HCT116 (cell line): ENCODE measurements around the gene CTDSP1. TPM values are rescaled to one million over a fixed set of nuclear protein-coding genes. Genes with fewer than 3 reads are reported as not detected.

Experiments
- ATAC-seq: fragments of 200-7000 bp; cut with Tn5 transposase; 2 replicates; pipeline ENCODE4 v1.9.1; 2020; ENCODE audit warnings: mild to moderate bottlenecking, moderate library complexity
- BruUV-seq: library from RNA; stranded (reverse); fragments of 400-500 nt; replicated peaks from 2 replicates; lab custom pipeline; 2021; lab: Mats Ljungman, UMichigan
- CTCF ChIA-PET: fragments of 300-600 bp; sonication (Branson Sonifier 250); formaldehyde crosslinking; loops from one replicate; lab custom pipeline; 2021; ENCODE audit warnings: antibody characterized with exemption; lab: Charles Lee
- POLR2A ChIA-PET: fragments of 300-600, 350-600 bp; sonication (Branson Sonifier 250); formaldehyde crosslinking; loops from one replicate; lab custom pipeline; 2021; ENCODE audit warnings: antibody characterized with exemption; lab: Charles Lee
- RAD21 ChIA-PET, 2 experiments: fragments of 300-600 bp; sonication (Branson Sonifier 250); formaldehyde crosslinking; loops; one replicate each; lab custom pipeline; 2023; ENCODE audit warnings: low total read pairs in 2 of 2; ENCODE audit not compliant: uncharacterized antibody in 2 of 2, unreplicated experiment in 2 of 2, low non-redundant PET in 1 of 2; lab: Charles Lee
- DNase-seq: peaks from one replicate; pipeline ENCODE4 v3.0.0-alpha.2; 2010; ENCODE audit warnings: low read depth, low spot score
- H2AFZ ChIP-seq: fragments of 200-600 bp; shearing (Covaris generic), sonication (generic); 2 replicates; pipeline ENCODE4 v1.6.1; 2017; ENCODE audit warnings: low read depth, mixed run types, mixed read lengths, antibody characterized with exemption, low read length; ENCODE audit not compliant: poor library complexity, severe bottlenecking
- H3K27ac ChIP-seq: 2 replicates; pipeline ENCODE4 v1.5.1; 2012; ENCODE audit warnings: low read depth, low read length
- H3K27me3 ChIP-seq: fragments of 200-600 bp; sonication (generic); 2 replicates; pipeline ENCODE4 v1.6.1; 2016; ENCODE audit warnings: mixed run types, low read length, mixed read lengths; ENCODE audit not compliant: insufficient read depth
- H3K36me3 ChIP-seq, 2 experiments: fragments of 200-500 bp in 1 of 2; fragments of 200-600 bp in 1 of 2; sonication (Bioruptor generic) in 1 of 2; sonication (generic) in 1 of 2; 2 replicates each; pipeline versions ENCODE4 v1.5.1 to v1.6.1; 2014 to 2016; ENCODE audit warnings: low read length in 2 of 2, inconsistent platforms in 1 of 2, mixed read lengths in 1 of 2, mixed run types in 1 of 2; ENCODE audit not compliant: insufficient read depth in 2 of 2, control insufficient read depth in 1 of 2
- H3K4me1 ChIP-seq, 2 experiments: fragments of 200-600 bp in 1 of 2; sonication (generic) in 1 of 2; 2 replicates each; pipeline versions ENCODE4 v1.5.1 to v1.6.1; 2012 to 2017; ENCODE audit warnings: low read length in 2 of 2, inconsistent platforms in 1 of 2, mild to moderate bottlenecking in 1 of 2, mixed read lengths in 1 of 2, mixed run types in 1 of 2, moderate library complexity in 1 of 2; ENCODE audit not compliant: insufficient read depth in 2 of 2, control insufficient read depth in 1 of 2
- H3K4me2 ChIP-seq: fragments of 200-600 bp; sonication (generic); 2 replicates; pipeline ENCODE4 v1.6.1; 2017; ENCODE audit warnings: mixed run types, low read length, mixed read lengths
- H3K4me3 ChIP-seq, 2 experiments: fragments of 200-600 bp in 1 of 2; sonication (generic) in 1 of 2; replicated peaks in 1 of 2; 2 replicates each; pipeline ENCODE4 v1.5.1; 2011 to 2016; ENCODE audit warnings: low read length in 2 of 2, control low read depth in 1 of 2, low read depth in 1 of 2, mild to moderate bottlenecking in 1 of 2, mixed read lengths in 1 of 2, mixed run types in 1 of 2
- H3K79me2 ChIP-seq: fragments of 200-600 bp; sonication (generic); 2 replicates; pipeline ENCODE4 v1.6.1; 2017; ENCODE audit warnings: mild to moderate bottlenecking, mixed run types, low read length, moderate library complexity, mixed read lengths; ENCODE audit not compliant: insufficient read depth
- H3K9ac ChIP-seq: fragments of 200-600 bp; sonication (generic); 2 replicates; pipeline ENCODE4 v1.6.1; 2016; ENCODE audit warnings: low read length, mixed read lengths
- H3K9me2 ChIP-seq: fragments of 200-600 bp; sonication (generic), shearing (Covaris generic); 2 replicates; pipeline ENCODE4 v1.6.1; 2017; ENCODE audit warnings: mixed run types, mild to moderate bottlenecking, moderate library complexity; ENCODE audit not compliant: insufficient read depth
- H3K9me3 ChIP-seq, 2 experiments: fragments of 200-500 bp in 1 of 2; fragments of 200-600 bp in 1 of 2; sonication (Bioruptor generic) in 1 of 2; sonication (generic) in 1 of 2; 2 replicates each; pipeline ENCODE4 v1.6.1; 2014 to 2017; ENCODE audit warnings: low read length in 2 of 2, mixed read lengths in 2 of 2, inconsistent platforms in 1 of 2, low read depth in 1 of 2, mild to moderate bottlenecking in 1 of 2, mixed run types in 1 of 2, moderate library complexity in 1 of 2; ENCODE audit not compliant: control insufficient read depth in 1 of 2, insufficient read depth in 1 of 2
- H4K20me1 ChIP-seq: fragments of 200-600 bp; sonication (generic), shearing (Covaris generic); 2 replicates; pipeline ENCODE4 v1.6.1; 2017; ENCODE audit warnings: mixed run types, mild to moderate bottlenecking, moderate library complexity; ENCODE audit not compliant: insufficient read depth
- CBX3 ChIP-seq: IDR thresholded peaks from 2 replicates; pipeline ENCODE4 v1.6.1; 2012; ENCODE audit warnings: low read depth
- EGR1 ChIP-seq: IDR thresholded peaks from 2 replicates; pipeline ENCODE4 v1.6.1; 2012; ENCODE audit warnings: low read depth
- FOSL1 ChIP-seq: IDR thresholded peaks from 2 replicates; pipeline ENCODE4 v1.6.1; 2012; ENCODE audit warnings: low read depth
- JUND ChIP-seq: IDR thresholded peaks from 2 replicates; pipeline ENCODE4 v1.6.1; 2012
- POLR2AphosphoS5 ChIP-seq: IDR thresholded peaks from 2 replicates; pipeline ENCODE4 v1.6.1; 2011; ENCODE audit warnings: mild to moderate bottlenecking, low read depth, low read length, moderate library complexity
- RAD21 ChIP-seq: IDR thresholded peaks from 2 replicates; pipeline ENCODE4 v1.6.1; 2012; ENCODE audit warnings: low read depth, mild to moderate bottlenecking
- SRF ChIP-seq: IDR thresholded peaks from 2 replicates; pipeline ENCODE4 v1.6.1; 2012; ENCODE audit warnings: low read depth
- intact Hi-C: fragments of 100-400 bp; cut with micrococcal nuclease; formaldehyde crosslinking; loops from 2 replicates; pipeline ENCODE4 v1.10.0; 2022
- total RNA-seq: library from RNA; stranded (reverse); gene quantifications from one replicate; pipeline ENCODE4 v1.2.1, GENCODE V29; 2021; ENCODE audit not compliant: unreplicated experiment
- TF ChIP-seq, protein P1 (sequence below): IDR thresholded peaks from 2 replicates; pipeline ENCODE4 v1.6.1; 2012
- TF ChIP-seq, protein P2 (sequence below): IDR thresholded peaks from 2 replicates; pipeline ENCODE4 v1.6.1; 2011; ENCODE audit warnings: mild to moderate bottlenecking, low read length, moderate library complexity; ENCODE audit not compliant: insufficient replicate concordance; ENCODE audit errors: extremely low read depth

Gene CTDSP1
- total RNA-seq, 1 experiment from 2014 or later = 90.7 TPM

DNA sequence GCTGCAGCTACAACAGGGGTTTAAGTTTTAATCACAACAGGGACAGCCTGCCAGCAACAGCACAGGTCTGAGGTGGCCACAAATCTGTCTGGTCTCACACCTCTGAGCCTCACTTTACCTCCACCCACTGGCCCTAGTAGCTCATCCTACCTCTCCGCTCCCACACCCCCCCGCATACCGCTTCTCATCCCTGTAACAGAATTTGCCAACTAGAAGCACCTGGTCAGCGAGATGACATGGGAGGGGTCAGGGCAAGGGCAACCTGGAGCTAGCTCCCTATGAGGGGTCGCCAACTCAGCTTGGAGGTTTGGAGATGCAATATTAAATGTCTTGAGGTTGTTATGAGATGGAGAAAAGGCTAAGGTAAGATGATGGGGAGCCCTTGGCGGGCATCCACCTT is 35.5 kb upstream of the CTDSP1 start:
- Histone ChIP-seq H3K4me1 (peaks cover 0 to 24% of the 10 kb centered on the region in 2 experiments; a peak in 2 of 4 replicates), H3K36me3 (no peaks in the 10 kb centered on the region), H3K4me3 (no peak overlapping the region), H3K9me2 (no peaks in the 10 kb centered on the region), H2AFZ (no peak overlapping the region), H3K9me3 (0 out of 4 replicates have a peak, but pooled peaks cover 0 to 8% of the 10 kb centered on the region in 2 experiments), H3K4me2 (no peak overlapping the region), H3K27ac (no peak overlapping the region), H3K9ac (no peak overlapping the region), H3K27me3 (no peaks in the 10 kb centered on the region), H4K20me1 (no peaks in the 10 kb centered on the region), H3K79me2 (no peaks in the 10 kb centered on the region)
- TF ChIP-seq FOSL1 (no peak), EGR1 (no peak), CBX3 (no peak), RAD21 (no peak), POLR2AphosphoS5 (no peak), SRF (no peak), JUND (no peak)
- TF ChIP-seq, protein P1, sequence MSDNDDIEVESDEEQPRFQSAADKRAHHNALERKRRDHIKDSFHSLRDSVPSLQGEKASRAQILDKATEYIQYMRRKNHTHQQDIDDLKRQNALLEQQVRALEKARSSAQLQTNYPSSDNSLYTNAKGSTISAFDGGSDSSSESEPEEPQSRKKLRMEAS = no peak
- TF ChIP-seq, protein P2, sequence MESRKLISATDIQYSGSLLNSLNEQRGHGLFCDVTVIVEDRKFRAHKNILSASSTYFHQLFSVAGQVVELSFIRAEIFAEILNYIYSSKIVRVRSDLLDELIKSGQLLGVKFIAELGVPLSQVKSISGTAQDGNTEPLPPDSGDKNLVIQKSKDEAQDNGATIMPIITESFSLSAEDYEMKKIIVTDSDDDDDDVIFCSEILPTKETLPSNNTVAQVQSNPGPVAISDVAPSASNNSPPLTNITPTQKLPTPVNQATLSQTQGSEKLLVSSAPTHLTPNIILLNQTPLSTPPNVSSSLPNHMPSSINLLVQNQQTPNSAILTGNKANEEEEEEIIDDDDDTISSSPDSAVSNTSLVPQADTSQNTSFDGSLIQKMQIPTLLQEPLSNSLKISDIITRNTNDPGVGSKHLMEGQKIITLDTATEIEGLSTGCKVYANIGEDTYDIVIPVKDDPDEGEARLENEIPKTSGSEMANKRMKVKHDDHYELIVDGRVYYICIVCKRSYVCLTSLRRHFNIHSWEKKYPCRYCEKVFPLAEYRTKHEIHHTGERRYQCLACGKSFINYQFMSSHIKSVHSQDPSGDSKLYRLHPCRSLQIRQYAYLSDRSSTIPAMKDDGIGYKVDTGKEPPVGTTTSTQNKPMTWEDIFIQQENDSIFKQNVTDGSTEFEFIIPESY = no peak
- ATAC-seq (no peak), DNase-seq (no peak)
- ChIA-PET CTCF (interaction anchor here (0.6 kb wide), 1 partner anchor 253 kb away, joined by 4 read pairs; no protein-coding TSS in a partner anchor), POLR2A (no interaction called here), RAD21 (no interaction called here)
- BruUV-seq = no TSS peak
- intact Hi-C loops = no loop called here
